Sigmoid colon (tissue), 3 donors: ENCODE data around the gene PTK7.
"Not testable (repeated sequence)": the region's sequence is repeated elsewhere in the genome, so short reads cannot be mapped to it uniquely, and the experiment has no call there.

Experiments
- POLR2A ChIP-seq, 2 donors: fragments of 450-650 bp; IDR thresholded peaks; one replicate each; pipeline ENCODE4 v1.6.1; 2016; ENCODE audit warnings: antibody characterized with exemption in 2 of 2, mild to moderate bottlenecking in 2 of 2, moderate library complexity in 2 of 2
- TF ChIP-seq, protein P1 (sequence below), 4 experiments: fragments of 450-650 bp in 3 of 4; fragments of 200-600 bp in 1 of 4; IDR thresholded peaks; one replicate each; pipeline ENCODE4 v1.5.1; 2016 to 2019; ENCODE audit warnings: antibody characterized with exemption in 4 of 4, mild to moderate bottlenecking in 3 of 4, moderate library complexity in 2 of 4

DNA sequence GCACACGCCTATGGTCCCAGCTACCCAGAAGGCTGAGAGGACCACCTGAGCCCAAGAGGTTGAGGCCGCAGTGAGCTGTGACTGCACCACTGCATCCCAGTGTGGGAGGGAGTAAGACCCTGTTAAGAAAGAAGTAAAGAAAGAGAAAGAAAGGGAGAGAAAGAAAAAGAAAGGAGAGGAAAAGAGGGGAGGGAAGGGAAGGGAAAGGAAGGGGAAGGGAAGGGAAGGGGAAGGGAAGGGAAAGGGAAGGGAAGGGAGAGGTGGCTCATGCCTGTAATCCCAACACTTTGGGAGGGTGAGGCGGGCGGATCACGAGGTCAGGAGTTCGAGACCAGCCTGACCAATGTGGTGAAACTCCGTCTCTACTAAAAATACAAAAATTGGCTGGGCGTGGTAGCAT, 34.6 kb upstream of the PTK7 start:
- not testable (repeated sequence) for TF ChIP-seq POLR2A (IDR thresholded peaks at IDR 0.05)
- TF ChIP-seq, protein P1, sequence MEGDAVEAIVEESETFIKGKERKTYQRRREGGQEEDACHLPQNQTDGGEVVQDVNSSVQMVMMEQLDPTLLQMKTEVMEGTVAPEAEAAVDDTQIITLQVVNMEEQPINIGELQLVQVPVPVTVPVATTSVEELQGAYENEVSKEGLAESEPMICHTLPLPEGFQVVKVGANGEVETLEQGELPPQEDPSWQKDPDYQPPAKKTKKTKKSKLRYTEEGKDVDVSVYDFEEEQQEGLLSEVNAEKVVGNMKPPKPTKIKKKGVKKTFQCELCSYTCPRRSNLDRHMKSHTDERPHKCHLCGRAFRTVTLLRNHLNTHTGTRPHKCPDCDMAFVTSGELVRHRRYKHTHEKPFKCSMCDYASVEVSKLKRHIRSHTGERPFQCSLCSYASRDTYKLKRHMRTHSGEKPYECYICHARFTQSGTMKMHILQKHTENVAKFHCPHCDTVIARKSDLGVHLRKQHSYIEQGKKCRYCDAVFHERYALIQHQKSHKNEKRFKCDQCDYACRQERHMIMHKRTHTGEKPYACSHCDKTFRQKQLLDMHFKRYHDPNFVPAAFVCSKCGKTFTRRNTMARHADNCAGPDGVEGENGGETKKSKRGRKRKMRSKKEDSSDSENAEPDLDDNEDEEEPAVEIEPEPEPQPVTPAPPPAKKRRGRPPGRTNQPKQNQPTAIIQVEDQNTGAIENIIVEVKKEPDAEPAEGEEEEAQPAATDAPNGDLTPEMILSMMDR (IDR thresholded peaks at IDR 0.05): not testable (repeated sequence)
